Endothelial cell of umbilical vein (primary cell): ENCODE data around the gene FAM114A1. TPM values are rescaled to one million over a fixed set of nuclear protein-coding genes. Genes with fewer than 3 reads are reported as not detected.
A peak's percentile ranks its signal among the peaks of the same experiment; 100 is the strongest.

ENCODE experiments used
- BruUV-seq: library from RNA; stranded (reverse); fragments of 400-500 nt; replicated peaks from 2 replicates; lab custom pipeline; 2021; lab: Mats Ljungman, UMichigan
- CTCF ChIA-PET: fragments of 300-600, 350-600 bp; sonication (Branson Sonifier 250); formaldehyde crosslinking; loops from one replicate; lab custom pipeline; 2021; ENCODE audit warnings: antibody characterized with exemption, inconsistent platforms; lab: Charles Lee
- POLR2A ChIA-PET: fragments of 300-600, 350-600 bp; sonication (Branson Sonifier 250); formaldehyde crosslinking; loops from one replicate; lab custom pipeline; 2021; ENCODE audit warnings: antibody characterized with exemption, inconsistent platforms; lab: Charles Lee
- DNase-seq: peaks from one replicate; pipeline ENCODE4 v3.0.0-alpha.2; 2011; ENCODE audit warnings: low read depth, low spot score
- FAIRE-seq: peaks from 2 replicates; lab custom pipeline; 2011; peaks lifted over from hg19 to GRCh38; lab: Jason Lieb, UNC
- H2AFZ ChIP-seq: 2 replicates; pipeline ENCODE4 v1.6.0; 2012; ENCODE audit warnings: low read depth, low read length, control low read depth, inconsistent platforms
- H3K27ac ChIP-seq: 2 replicates; pipeline ENCODE4 v1.5.1; 2011; ENCODE audit warnings: low read depth, mild to moderate bottlenecking, control low read depth, low read length, moderate library complexity; ENCODE audit not compliant: insufficient read depth
- H3K27me3 ChIP-seq, 2 experiments: 2 replicates each; pipeline versions ENCODE4 v1.6.0 to v1.6.1; 2011; ENCODE audit warnings: low read length in 2 of 2, mixed read lengths in 1 of 2; ENCODE audit not compliant: control insufficient read depth in 2 of 2, insufficient read depth in 2 of 2
- H3K36me3 ChIP-seq, 2 experiments: 2 replicates in 1 of 2; 3 replicates in 1 of 2; pipeline ENCODE4 v1.5.1; 2011; ENCODE audit warnings: low read length in 2 of 2, mild to moderate bottlenecking in 1 of 2, moderate library complexity in 1 of 2; ENCODE audit not compliant: control insufficient read depth in 2 of 2, insufficient read depth in 2 of 2; ENCODE audit errors: extremely low read depth in 1 of 2
- H3K4me1 ChIP-seq: 3 replicates; pipeline ENCODE4 v1.5.1; 2011; ENCODE audit warnings: mild to moderate bottlenecking, low read length; ENCODE audit not compliant: control insufficient read depth, insufficient read depth; ENCODE audit errors: extremely low read depth
- H3K4me2 ChIP-seq: 2 replicates; pipeline ENCODE4 v1.6.1; 2011; ENCODE audit warnings: low read length, control low read depth, mixed read lengths; ENCODE audit not compliant: insufficient read depth
- H3K4me3 ChIP-seq, 3 experiments: fragments of 200-600 bp in 1 of 3; sonication (generic), shearing (Covaris generic) in 1 of 3; replicated peaks in 1 of 3; 2 replicates each; pipeline ENCODE4 v1.5.1; 2011 to 2016; ENCODE audit warnings: control low read depth in 3 of 3, low read length in 3 of 3, mild to moderate bottlenecking in 2 of 3, inconsistent platforms in 1 of 3, low read depth in 1 of 3, moderate library complexity in 1 of 3; ENCODE audit not compliant: insufficient read depth in 1 of 3
- H3K79me2 ChIP-seq: 2 replicates; pipeline ENCODE4 v1.6.0; 2012; ENCODE audit warnings: low read length, inconsistent platforms; ENCODE audit not compliant: control insufficient read depth, insufficient read depth
- H3K9ac ChIP-seq: replicated peaks from 2 replicates; pipeline ENCODE3; 2011; ENCODE audit warnings: low read length, control low read depth; ENCODE audit not compliant: insufficient read depth; ENCODE audit errors: extremely low read depth
- H3K9me1 ChIP-seq: replicated peaks from 3 replicates; pipeline ENCODE4 v1.6.0; 2011; ENCODE audit warnings: mild to moderate bottlenecking, low read length; ENCODE audit not compliant: control insufficient read depth, insufficient read depth; ENCODE audit errors: extremely low read depth
- H3K9me3 ChIP-seq: replicated peaks from 2 replicates; pipeline ENCODE4 v1.5.1; 2012; ENCODE audit warnings: low read length, inconsistent platforms; ENCODE audit not compliant: control insufficient read depth, insufficient read depth
- H4K20me1 ChIP-seq: replicated peaks from 2 replicates; pipeline ENCODE3; 2011; ENCODE audit warnings: mild to moderate bottlenecking, low read length; ENCODE audit not compliant: control insufficient read depth, insufficient read depth; ENCODE audit errors: extremely low read depth
- CTCF ChIP-seq, 2 donors: IDR thresholded peaks; 1 replicate in 1 of 2; 2 replicates in 1 of 2; pipeline ENCODE4 v1.5.1; 2011; ENCODE audit warnings: low read length in 2 of 2, mild to moderate bottlenecking in 2 of 2, moderate library complexity in 2 of 2, control low read depth in 1 of 2, inconsistent platforms in 1 of 2, low read depth in 1 of 2; ENCODE audit not compliant: insufficient read depth in 1 of 2; ENCODE audit errors: extremely low read depth in 1 of 2
- EZH2 ChIP-seq: IDR thresholded peaks from 2 replicates; pipeline ENCODE4 v1.6.1; 2012; ENCODE audit warnings: borderline replicate concordance, low read depth, mild to moderate bottlenecking, moderate library complexity, low read length, inconsistent platforms; ENCODE audit not compliant: severe bottlenecking
- FOS ChIP-seq: IDR thresholded peaks from 2 replicates; pipeline ENCODE4 v1.6.1; 2011; ENCODE audit warnings: mild to moderate bottlenecking, low read length, moderate library complexity, borderline replicate concordance; ENCODE audit not compliant: insufficient read depth
- GATA2 ChIP-seq: IDR thresholded peaks from 2 replicates; pipeline ENCODE4 v1.7.0; 2011; ENCODE audit warnings: low read depth, mild to moderate bottlenecking, moderate library complexity, mixed read lengths, low read length; ENCODE audit not compliant: insufficient read length, insufficient read depth
- JUN ChIP-seq: IDR thresholded peaks from 2 replicates; pipeline ENCODE4 v1.6.1; 2011; ENCODE audit warnings: borderline replicate concordance, low read depth; ENCODE audit not compliant: insufficient read length, insufficient read depth
- MAX ChIP-seq: IDR thresholded peaks from 2 replicates; pipeline ENCODE4 v1.6.1; 2011; ENCODE audit not compliant: insufficient read depth, insufficient read length
- MYC ChIP-seq: IDR thresholded peaks from one replicate; pipeline ENCODE4 v1.6.1; 2011; ENCODE audit warnings: mild to moderate bottlenecking, low read depth, low read length
- POLR2AphosphoS5 ChIP-seq: IDR thresholded peaks from 2 replicates; pipeline ENCODE4 v1.6.1; 2012; ENCODE audit warnings: low read depth, mild to moderate bottlenecking, control low read depth, low read length, moderate library complexity; ENCODE audit not compliant: insufficient read depth
- dilution Hi-C: fragments of 300-500 bp; cut with MboI; formaldehyde crosslinking; loops from one replicate; pipeline ENCODE4 v1.15.0; 2019; ENCODE audit warnings: low sequenced_read_pairs; ENCODE audit not compliant: extremely low pct_ligation_motif_present
- intact Hi-C: fragments of 100-400 bp; cut with micrococcal nuclease; formaldehyde crosslinking; loops from one replicate; pipeline ENCODE4 v1.10.0; 2022
- polyA plus RNA-seq, 4 experiments: library from polyadenylated mRNA; depleted of rRNA in 3 of 4; stranded (reverse) in 3 of 4; unstranded in 1 of 4; fragments of >200 nt; gene quantifications; 2 replicates each; pipeline versions ENCODE4 v1.2.1 to v1.2.3, GENCODE V29; 2011 to 2012; ENCODE audit warnings: missing spikeins in 1 of 4
- total RNA-seq: library from RNA; stranded (reverse); gene quantifications from 2 replicates; pipeline ENCODE4 v1.2.3, GENCODE V29; 2021

FAM114A1 gene
- total and polyA plus RNA-seq, 2 donors (not counting 3 experiments of a cell fraction or from before 2014, with no cell fraction given) = 99.2 to 118 TPM

- ChIA-PET CTCF (no interaction called here), POLR2A (no interaction called here)
- FAIRE-seq = no peak
- no peaks in the 10 kb centered on the region for H3K4me1 ChIP-seq
- dilution Hi-C loops (no loop called here), intact Hi-C loops (no loop called here)
- peak; percentile 9 for DNase-seq
- H3K4me3 ChIP-seq = no peak overlapping the region
- H3K36me3 ChIP-seq = no peaks in the 10 kb centered on the region
- BruUV-seq = no TSS peak
- no peak overlapping the region for H3K4me2 ChIP-seq
- no peaks in the 10 kb centered on the region for H3K27me3 ChIP-seq
- no peaks in the 10 kb centered on the region for H4K20me1 ChIP-seq
- H3K9ac ChIP-seq = no peak overlapping the region
- TF ChIP-seq JUN (no peak), CTCF (IDR thresholded peaks at IDR 0.05; ENCODE audit: extremely low read depth in 1 of 2, insufficient read depth in 1 of 2, low read depth in 1 of 2, low read length in 2 of 2) (no peak), MYC (no peak), MAX (no peak), GATA2 (no peak), EZH2 (no peak), POLR2AphosphoS5 (no peak), FOS (peak; percentile 7)
- H3K27ac ChIP-seq = no peak overlapping the region
- no peaks in the 10 kb centered on the region for H3K9me3 ChIP-seq
- no peak overlapping the region for H2AFZ ChIP-seq
- H3K79me2 ChIP-seq = no peaks in the 10 kb centered on the region
- no peaks in the 10 kb centered on the region for H3K9me1 ChIP-seq
Observed at GRCh38 chr4:38967260-38968095, 99.9 kb downstream of the FAM114A1 start.
